Measurements from ENCODE around the gene HTR3A.

HTR3A gene

GRCh38 chr11:113984781-113985180 is 9.9 kb downstream of the HTR3A start:
- no peaks in the 10 kb centered on the region for H3K9me3 ChIP-seq (ENCODE audit: severe bottlenecking)
- H3K27ac ChIP-seq (ENCODE audit: poor library complexity, severe bottlenecking), result no peak overlapping the region
- H3K4me1 ChIP-seq (ENCODE audit: insufficient read depth, poor library complexity, severe bottlenecking), result no peaks in the 10 kb centered on the region
- ATAC-seq (ENCODE audit: low read depth) (no peak), DNase-seq (ENCODE audit: low spot score) (no peak)
- H3K36me3 ChIP-seq (ENCODE audit: low read depth), result no peaks in the 10 kb centered on the region
- H3K4me3 ChIP-seq (ENCODE audit: severe bottlenecking), result no peak overlapping the region
- peaks cover 25% of the 10 kb centered on the region for H3K27me3 ChIP-seq (ENCODE audit: insufficient read depth, poor library complexity, severe bottlenecking)
- no peak for TF ChIP-seq CTCF (IDR thresholded peaks at IDR 0.05; ENCODE audit: poor library complexity, severe bottlenecking)

DNA sequence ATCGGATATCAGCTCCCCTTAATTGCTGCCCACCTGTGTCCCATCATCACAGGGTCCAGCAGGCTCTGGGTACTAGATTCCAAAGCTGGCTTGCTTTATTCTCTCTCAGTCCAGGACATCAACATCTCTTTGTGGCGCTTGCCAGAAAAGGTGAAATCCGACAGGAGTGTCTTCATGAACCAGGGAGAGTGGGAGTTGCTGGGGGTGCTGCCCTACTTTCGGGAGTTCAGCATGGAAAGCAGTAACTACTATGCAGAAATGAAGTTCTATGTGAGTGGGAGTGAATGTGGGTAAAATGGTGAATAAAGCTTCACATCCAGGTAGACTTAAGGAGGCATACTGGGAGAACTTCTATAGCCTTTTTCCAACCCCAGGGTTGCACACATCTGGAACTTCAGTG is 11.0 kb downstream of the HTR3A start:
- no peaks in the 10 kb centered on the region for H3K9me3 ChIP-seq (ENCODE audit: severe bottlenecking)
- no peak overlapping the region for H3K27ac ChIP-seq (ENCODE audit: poor library complexity, severe bottlenecking)
- H3K36me3 ChIP-seq (ENCODE audit: low read depth), result no peaks in the 10 kb centered on the region
- no peak overlapping the region for H3K4me3 ChIP-seq (ENCODE audit: severe bottlenecking)
- no peak for ATAC-seq (ENCODE audit: low read depth)
- no peak for TF ChIP-seq CTCF (IDR thresholded peaks at IDR 0.05; ENCODE audit: poor library complexity, severe bottlenecking)
- peaks cover 19% of the 10 kb centered on the region for H3K27me3 ChIP-seq (ENCODE audit: insufficient read depth, poor library complexity, severe bottlenecking)
- no peaks in the 10 kb centered on the region for H3K4me1 ChIP-seq (ENCODE audit: insufficient read depth, poor library complexity, severe bottlenecking)
- DNase-seq (ENCODE audit: low spot score), result peak; percentile 11

- H3K9me3 ChIP-seq (ENCODE audit: severe bottlenecking), result no peaks in the 10 kb centered on the region
- H3K27ac ChIP-seq (ENCODE audit: poor library complexity, severe bottlenecking), result no peak overlapping the region
- TF ChIP-seq CTCF (IDR thresholded peaks at IDR 0.05; ENCODE audit: poor library complexity, severe bottlenecking), result no peak
- H3K4me1 ChIP-seq (ENCODE audit: insufficient read depth, poor library complexity, severe bottlenecking), result no peaks in the 10 kb centered on the region
- H3K4me3 ChIP-seq (ENCODE audit: severe bottlenecking), result no peak overlapping the region
- ATAC-seq (ENCODE audit: low read depth) (no peak), DNase-seq (ENCODE audit: low spot score) (peak; percentile 52)
- no peaks in the 10 kb centered on the region for H3K36me3 ChIP-seq (ENCODE audit: low read depth)
- peaks cover 18% of the 10 kb centered on the region for H3K27me3 ChIP-seq (ENCODE audit: insufficient read depth, poor library complexity, severe bottlenecking)
These were observed 11.6 kb downstream of the HTR3A start for GRCh38 chr11:113986351-113987140.

DNA sequence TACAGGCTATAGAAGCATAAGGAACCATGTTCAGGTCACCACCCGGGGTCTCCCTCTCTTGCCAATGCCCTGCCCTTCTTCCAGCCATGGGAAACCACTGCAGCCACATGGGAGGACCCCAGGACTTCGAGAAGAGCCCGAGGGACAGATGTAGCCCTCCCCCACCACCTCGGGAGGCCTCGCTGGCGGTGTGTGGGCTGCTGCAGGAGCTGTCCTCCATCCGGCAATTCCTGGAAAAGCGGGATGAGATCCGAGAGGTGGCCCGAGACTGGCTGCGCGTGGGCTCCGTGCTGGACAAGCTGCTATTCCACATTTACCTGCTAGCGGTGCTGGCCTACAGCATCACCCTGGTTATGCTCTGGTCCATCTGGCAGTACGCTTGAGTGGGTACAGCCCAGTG is 14.5 kb downstream of the HTR3A start:
- ATAC-seq (ENCODE audit: low read depth), result no peak

More for the DNA sequence above, 14.5 kb downstream of the HTR3A start:
- H3K4me1 ChIP-seq (ENCODE audit: insufficient read depth, poor library complexity, severe bottlenecking), result no peaks in the 10 kb centered on the region
- H3K9me3 ChIP-seq (ENCODE audit: severe bottlenecking), result no peaks in the 10 kb centered on the region
- H3K27me3 ChIP-seq (ENCODE audit: insufficient read depth, poor library complexity, severe bottlenecking), result peaks cover 5% of the 10 kb centered on the region
- H3K36me3 ChIP-seq (ENCODE audit: low read depth), result no peaks in the 10 kb centered on the region
- H3K27ac ChIP-seq (ENCODE audit: poor library complexity, severe bottlenecking), result no peak overlapping the region
- H3K4me3 ChIP-seq (ENCODE audit: severe bottlenecking), result no peak overlapping the region
- no peak for TF ChIP-seq CTCF (IDR thresholded peaks at IDR 0.05; ENCODE audit: poor library complexity, severe bottlenecking)
- DNase-seq (ENCODE audit: low spot score), result no peak

Data from RWPE2 (cell line).